ENCODE data around the gene PRRT3.

PRRT3 gene

GRCh38 chr3:9951962-9952805 lies at the start of gene PRRT3:
TSS of gene PRRT3 (minus strand) at chr3:9952408. CDS start at chr3:9950115, 2,293 bp downstream.
- peak; percentile 27 for DNase-seq (ENCODE audit: low read depth)

- no peak for DNase-seq (ENCODE audit: low read depth)
Observed at GRCh38 chr3:10000686-10001085, 48.5 kb upstream of the PRRT3 start.

- no peak for DNase-seq (ENCODE audit: low read depth)
Observed at GRCh38 chr3:9994086-9994844, 42.1 kb upstream of the PRRT3 start.

GRCh38 chr3:9986230-9986725 lies 34.1 kb upstream of the PRRT3 start:
- no peak for DNase-seq (ENCODE audit: low read depth)

GRCh38 chr3:9980251-9980650 lies 28.0 kb upstream of the PRRT3 start:
- no peak for DNase-seq (ENCODE audit: low read depth)

GRCh38 chr3:9978710-9979305 lies 26.6 kb upstream of the PRRT3 start:
- DNase-seq (ENCODE audit: low read depth), result no peak

GRCh38 chr3:9976721-9977709 lies 24.8 kb upstream of the PRRT3 start:
- no peak for DNase-seq (ENCODE audit: low read depth)

GRCh38 chr3:9970020-9970652 lies 17.9 kb upstream of the PRRT3 start:
- DNase-seq (ENCODE audit: low read depth), result no peak

- DNase-seq (ENCODE audit: low read depth), result no peak
Observed at GRCh38 chr3:9969632-9970019, 17.4 kb upstream of the PRRT3 start.

- DNase-seq (ENCODE audit: low read depth), result no peak
Observed at GRCh38 chr3:9966841-9967240, 14.6 kb upstream of the PRRT3 start.

GRCh38 chr3:9965200-9965875 lies 13.1 kb upstream of the PRRT3 start:
- DNase-seq (ENCODE audit: low read depth), result no peak

- DNase-seq (ENCODE audit: low read depth), result no peak
Observed at GRCh38 chr3:9957214-9957613, 5.0 kb upstream of the PRRT3 start.

GRCh38 chr3:9955611-9956352 lies 3.6 kb upstream of the PRRT3 start:
- no peak for DNase-seq (ENCODE audit: low read depth)

- DNase-seq (ENCODE audit: low read depth), result no peak
Observed at GRCh38 chr3:9955067-9955502, 2.9 kb upstream of the PRRT3 start.

- DNase-seq (ENCODE audit: low read depth), result no peak
Observed at GRCh38 chr3:9951598-9951961, 628 bp downstream of the PRRT3 start.

- DNase-seq (ENCODE audit: low read depth), result no peak
Observed at GRCh38 chr3:9951126-9951525, 1.1 kb downstream of the PRRT3 start.

GRCh38 chr3:9949626-9950025 lies 2.6 kb downstream of the PRRT3 start:
- DNase-seq (ENCODE audit: low read depth), result no peak

GRCh38 chr3:9949115-9949514 lies 3.1 kb downstream of the PRRT3 start:
- DNase-seq (ENCODE audit: low read depth), result no peak

- DNase-seq (ENCODE audit: low read depth), result no peak
Observed at GRCh38 chr3:9948586-9948985, 3.6 kb downstream of the PRRT3 start.

Data from stimulated activated CD8-positive, alpha-beta memory T cell treated with anti-CD3 and anti-CD28 coated beads, Interleukin-12 subunit alpha, Interleukin-12 subunit beta, amount 100 ng/mL, for 1 hour (primary cell).